ENCODE data around the gene CCIN.

- no peak for TF ChIP-seq POLR2A (IDR thresholded peaks at IDR 0.05; ENCODE audit: low read length)
- TF ChIP-seq, protein P1, sequence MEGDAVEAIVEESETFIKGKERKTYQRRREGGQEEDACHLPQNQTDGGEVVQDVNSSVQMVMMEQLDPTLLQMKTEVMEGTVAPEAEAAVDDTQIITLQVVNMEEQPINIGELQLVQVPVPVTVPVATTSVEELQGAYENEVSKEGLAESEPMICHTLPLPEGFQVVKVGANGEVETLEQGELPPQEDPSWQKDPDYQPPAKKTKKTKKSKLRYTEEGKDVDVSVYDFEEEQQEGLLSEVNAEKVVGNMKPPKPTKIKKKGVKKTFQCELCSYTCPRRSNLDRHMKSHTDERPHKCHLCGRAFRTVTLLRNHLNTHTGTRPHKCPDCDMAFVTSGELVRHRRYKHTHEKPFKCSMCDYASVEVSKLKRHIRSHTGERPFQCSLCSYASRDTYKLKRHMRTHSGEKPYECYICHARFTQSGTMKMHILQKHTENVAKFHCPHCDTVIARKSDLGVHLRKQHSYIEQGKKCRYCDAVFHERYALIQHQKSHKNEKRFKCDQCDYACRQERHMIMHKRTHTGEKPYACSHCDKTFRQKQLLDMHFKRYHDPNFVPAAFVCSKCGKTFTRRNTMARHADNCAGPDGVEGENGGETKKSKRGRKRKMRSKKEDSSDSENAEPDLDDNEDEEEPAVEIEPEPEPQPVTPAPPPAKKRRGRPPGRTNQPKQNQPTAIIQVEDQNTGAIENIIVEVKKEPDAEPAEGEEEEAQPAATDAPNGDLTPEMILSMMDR (IDR thresholded peaks at IDR 0.05): no peak
- TF ChIP-seq KDM5A (IDR thresholded peaks at IDR 0.05): no peak
Observed at GRCh38 chr9:36119476-36119875, 49.7 kb upstream of the CCIN start.
